Vagina (tissue), 2 donors: Measurements from ENCODE around the gene AS3MT. TPM values are rescaled to one million over a fixed set of nuclear protein-coding genes. Genes with fewer than 3 reads are reported as not detected.

Experiments
- DNase-seq, 2 donors: peaks; one replicate each; pipeline ENCODE4 v3.0.0-alpha.2; 2017; ENCODE audit errors: extremely low spot score in 2 of 2
- H3K27ac ChIP-seq: fragments of 200-600 bp; sonication (generic); one replicate; pipeline ENCODE4 v1.5.1; 2019
- H3K27me3 ChIP-seq: fragments of 200-600 bp; sonication (generic); one replicate; pipeline ENCODE4 v1.5.1; 2019
- H3K36me3 ChIP-seq, 2 donors: fragments of 200-600 bp; sonication (generic); one replicate each; pipeline ENCODE4 v1.5.1; 2017 to 2019
- H3K4me1 ChIP-seq: fragments of 200-600 bp; sonication (generic); one replicate; pipeline ENCODE4 v1.5.1; 2019
- H3K4me3 ChIP-seq, 2 donors: fragments of 200-600 bp; sonication (generic); 1 replicate in 1 of 2; 2 replicates in 1 of 2; pipeline ENCODE4 v1.5.1; 2016 to 2019
- H3K9me3 ChIP-seq: fragments of 200-600 bp; sonication (generic); one replicate; pipeline ENCODE4 v1.5.1; 2019
- CTCF ChIP-seq, 3 experiments: fragments of 450-650 bp in 2 of 3; fragments of 200-600 bp in 1 of 3; sonication (generic) in 1 of 3; IDR thresholded peaks; one replicate each; pipeline ENCODE4 v1.5.1; 2017 to 2019; ENCODE audit warnings: antibody characterized with exemption in 3 of 3, mild to moderate bottlenecking in 2 of 3, moderate library complexity in 2 of 3
- POLR2A ChIP-seq, 2 donors: fragments of 450-650 bp; IDR thresholded peaks; one replicate each; pipeline ENCODE4 v1.6.1; 2017; ENCODE audit warnings: antibody characterized with exemption in 2 of 2, mild to moderate bottlenecking in 2 of 2, moderate library complexity in 2 of 2
- POLR2AphosphoS5 ChIP-seq, 2 donors: sonication (generic); formaldehyde crosslinking; IDR thresholded peaks; one replicate each; pipeline ENCODE4 v1.9.0; 2017; ENCODE audit warnings: antibody characterized with exemption in 2 of 2, mild to moderate bottlenecking in 2 of 2, low read depth in 1 of 2; ENCODE audit not compliant: insufficient read depth in 1 of 2
- intact Hi-C: fragments of 100-400 bp; cut with DNase I; formaldehyde crosslinking; loops from one replicate; pipeline ENCODE4 v1.15.1; 2023
- total RNA-seq: library from RNA; depleted of rRNA; stranded (reverse); fragments of >200 nt; gene quantifications from one replicate; pipeline ENCODE4 v1.2.3, GENCODE V29; 2016

The AS3MT gene
- total RNA-seq, 1 donor from 2014 or later, result 3.2 TPM

- no peak overlapping the region for H3K27ac ChIP-seq
- TF ChIP-seq CTCF (IDR thresholded peaks at IDR 0.05) (no peak), POLR2A (IDR thresholded peaks at IDR 0.05) (no peak), POLR2AphosphoS5 (IDR thresholded peaks at IDR 0.05; ENCODE audit: insufficient read depth in 1 of 2, low read depth in 1 of 2) (no peak)
- H3K4me3 ChIP-seq, result no peak overlapping the region
- DNase-seq, result no peak
- peaks cover 9% of the 10 kb centered on the region for H3K4me1 ChIP-seq
- no peaks in the 10 kb centered on the region for H3K27me3 ChIP-seq
- no peaks in the 10 kb centered on the region for H3K36me3 ChIP-seq
- intact Hi-C loops, result no loop called here
- H3K9me3 ChIP-seq, result no peaks in the 10 kb centered on the region
Measured at GRCh38 chr10:102945449-102945848, 76.2 kb downstream of the AS3MT start.

- peaks cover 9% of the 10 kb centered on the region for H3K4me1 ChIP-seq
- DNase-seq, result no peak
- TF ChIP-seq CTCF (IDR thresholded peaks at IDR 0.05) (no peak), POLR2AphosphoS5 (IDR thresholded peaks at IDR 0.05; ENCODE audit: insufficient read depth in 1 of 2, low read depth in 1 of 2) (no peak), POLR2A (IDR thresholded peaks at IDR 0.05) (no peak)
- intact Hi-C loops, result no loop called here
- H3K27me3 ChIP-seq, result no peaks in the 10 kb centered on the region
- no peak overlapping the region for H3K4me3 ChIP-seq
- no peaks in the 10 kb centered on the region for H3K36me3 ChIP-seq
- H3K27ac ChIP-seq, result no peak overlapping the region
- no peaks in the 10 kb centered on the region for H3K9me3 ChIP-seq
Measured at GRCh38 chr10:102945962-102946361, 76.7 kb downstream of the AS3MT start.

- H3K36me3 ChIP-seq, result no peaks in the 10 kb centered on the region
- DNase-seq, result no peak
- TF ChIP-seq POLR2A (IDR thresholded peaks at IDR 0.05), result no peak
- no peak for TF ChIP-seq POLR2AphosphoS5 (IDR thresholded peaks at IDR 0.05; ENCODE audit: insufficient read depth in 1 of 2, low read depth in 1 of 2)
- no peak for TF ChIP-seq CTCF (IDR thresholded peaks at IDR 0.05)
- H3K27me3 ChIP-seq, result no peaks in the 10 kb centered on the region
- no peak overlapping the region for H3K27ac ChIP-seq
- H3K9me3 ChIP-seq, result no peaks in the 10 kb centered on the region
- peaks cover 9% of the 10 kb centered on the region for H3K4me1 ChIP-seq
- intact Hi-C loops, result no loop called here
- H3K4me3 ChIP-seq, result no peak overlapping the region
Measured at GRCh38 chr10:102946992-102947391, 77.7 kb downstream of the AS3MT start.

- H3K4me1 ChIP-seq, result peaks cover 9% of the 10 kb centered on the region
- H3K36me3 ChIP-seq, result no peaks in the 10 kb centered on the region
- no peaks in the 10 kb centered on the region for H3K9me3 ChIP-seq
- H3K27me3 ChIP-seq, result no peaks in the 10 kb centered on the region
- H3K4me3 ChIP-seq, result no peak overlapping the region
- no peak for DNase-seq
- no peak overlapping the region for H3K27ac ChIP-seq
- intact Hi-C loops, result no loop called here
- no peak for TF ChIP-seq CTCF (IDR thresholded peaks at IDR 0.05)
- TF ChIP-seq POLR2A (IDR thresholded peaks at IDR 0.05), result no peak
- no peak for TF ChIP-seq POLR2AphosphoS5 (IDR thresholded peaks at IDR 0.05; ENCODE audit: insufficient read depth in 1 of 2, low read depth in 1 of 2)
Measured at GRCh38 chr10:102948176-102948575, 78.9 kb downstream of the AS3MT start.

GRCh38 chr10:102948786-102949185 lies 79.5 kb downstream of the AS3MT start:
- H3K4me1 ChIP-seq, result peaks cover 9% of the 10 kb centered on the region
- no peak for TF ChIP-seq CTCF (IDR thresholded peaks at IDR 0.05)
- no peak for TF ChIP-seq POLR2A (IDR thresholded peaks at IDR 0.05)
- TF ChIP-seq POLR2AphosphoS5 (IDR thresholded peaks at IDR 0.05; ENCODE audit: insufficient read depth in 1 of 2, low read depth in 1 of 2), result no peak
- no peak overlapping the region for H3K4me3 ChIP-seq
- H3K9me3 ChIP-seq, result no peaks in the 10 kb centered on the region
- no peak for DNase-seq
- intact Hi-C loops, result no loop called here
- H3K27ac ChIP-seq, result no peak overlapping the region
- H3K36me3 ChIP-seq, result no peaks in the 10 kb centered on the region
- H3K27me3 ChIP-seq, result no peaks in the 10 kb centered on the region
